Vagina (tissue), 2 donors: ENCODE data around the gene SREK1IP1. TPM values are rescaled to one million over a fixed set of nuclear protein-coding genes. Genes with fewer than 3 reads are reported as not detected.

ENCODE experiments used
- DNase-seq, 2 donors: peaks; one replicate each; pipeline ENCODE4 v3.0.0-alpha.2; 2017; ENCODE audit errors: extremely low spot score in 2 of 2
- H3K27ac ChIP-seq: fragments of 200-600 bp; sonication (generic); one replicate; pipeline ENCODE4 v1.5.1; 2019
- H3K27me3 ChIP-seq: fragments of 200-600 bp; sonication (generic); one replicate; pipeline ENCODE4 v1.5.1; 2019
- H3K36me3 ChIP-seq, 2 donors: fragments of 200-600 bp; sonication (generic); one replicate each; pipeline ENCODE4 v1.5.1; 2017 to 2019
- H3K4me1 ChIP-seq: fragments of 200-600 bp; sonication (generic); one replicate; pipeline ENCODE4 v1.5.1; 2019
- H3K4me3 ChIP-seq, 2 donors: fragments of 200-600 bp; sonication (generic); 1 replicate in 1 of 2; 2 replicates in 1 of 2; pipeline ENCODE4 v1.5.1; 2016 to 2019
- H3K9me3 ChIP-seq: fragments of 200-600 bp; sonication (generic); one replicate; pipeline ENCODE4 v1.5.1; 2019
- CTCF ChIP-seq, 3 experiments: fragments of 450-650 bp in 2 of 3; fragments of 200-600 bp in 1 of 3; sonication (generic) in 1 of 3; IDR thresholded peaks; one replicate each; pipeline ENCODE4 v1.5.1; 2017 to 2019; ENCODE audit warnings: antibody characterized with exemption in 3 of 3, mild to moderate bottlenecking in 2 of 3, moderate library complexity in 2 of 3
- POLR2A ChIP-seq, 2 donors: fragments of 450-650 bp; IDR thresholded peaks; one replicate each; pipeline ENCODE4 v1.6.1; 2017; ENCODE audit warnings: antibody characterized with exemption in 2 of 2, mild to moderate bottlenecking in 2 of 2, moderate library complexity in 2 of 2
- POLR2AphosphoS5 ChIP-seq, 2 donors: sonication (generic); formaldehyde crosslinking; IDR thresholded peaks; one replicate each; pipeline ENCODE4 v1.9.0; 2017; ENCODE audit warnings: antibody characterized with exemption in 2 of 2, mild to moderate bottlenecking in 2 of 2, low read depth in 1 of 2; ENCODE audit not compliant: insufficient read depth in 1 of 2
- intact Hi-C: fragments of 100-400 bp; cut with DNase I; formaldehyde crosslinking; loops from one replicate; pipeline ENCODE4 v1.15.1; 2023
- total RNA-seq: library from RNA; depleted of rRNA; stranded (reverse); fragments of >200 nt; gene quantifications from one replicate; pipeline ENCODE4 v1.2.3, GENCODE V29; 2016

Gene SREK1IP1
- total RNA-seq, 1 donor from 2014 or later: 6.6 TPM

DNA sequence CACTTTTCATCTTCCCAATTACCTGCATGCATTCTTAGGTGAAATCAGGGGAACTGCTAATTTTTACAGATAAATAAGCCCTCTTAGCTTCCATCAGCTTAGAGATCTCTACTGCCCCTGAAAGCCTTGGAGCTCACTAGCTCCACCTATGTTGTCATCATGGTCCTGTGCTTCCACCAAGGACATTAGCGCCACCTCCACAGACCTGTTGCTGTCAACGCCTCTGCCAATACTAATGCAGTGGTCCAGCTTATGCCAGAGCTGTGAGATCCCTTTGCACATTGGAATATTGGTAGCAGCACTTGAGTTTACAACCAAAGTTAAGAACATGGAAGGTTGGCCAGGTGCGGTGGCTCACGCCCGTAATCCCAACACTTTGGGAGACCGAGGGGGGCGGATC, 85.9 kb downstream of the SREK1IP1 start:
- TF ChIP-seq CTCF (IDR thresholded peaks at IDR 0.05) (no peak), POLR2AphosphoS5 (IDR thresholded peaks at IDR 0.05; ENCODE audit: insufficient read depth in 1 of 2, low read depth in 1 of 2) (no peak), POLR2A (IDR thresholded peaks at IDR 0.05) (no peak)

GRCh38 chr5:64680289-64680688, 88.2 kb downstream of the SREK1IP1 start:
- no peaks in the 10 kb centered on the region for H3K27me3 ChIP-seq
- no peak overlapping the region for H3K27ac ChIP-seq
- TF ChIP-seq POLR2AphosphoS5 (IDR thresholded peaks at IDR 0.05; ENCODE audit: insufficient read depth in 1 of 2, low read depth in 1 of 2) (no peak), POLR2A (IDR thresholded peaks at IDR 0.05) (no peak), CTCF (IDR thresholded peaks at IDR 0.05) (no peak)
- H3K4me3 ChIP-seq: no peak overlapping the region
- H3K9me3 ChIP-seq: no peaks in the 10 kb centered on the region
- intact Hi-C loops: no loop called here
- no peak for DNase-seq
- no peaks in the 10 kb centered on the region for H3K36me3 ChIP-seq
- no peaks in the 10 kb centered on the region for H3K4me1 ChIP-seq

More for the DNA sequence above, 85.9 kb downstream of the SREK1IP1 start:
- no peaks in the 10 kb centered on the region for H3K4me1 ChIP-seq
- no peaks in the 10 kb centered on the region for H3K27me3 ChIP-seq
- no peaks in the 10 kb centered on the region for H3K9me3 ChIP-seq
- H3K27ac ChIP-seq: no peak overlapping the region
- no peak for DNase-seq
- intact Hi-C loops: no loop called here
- no peaks in the 10 kb centered on the region for H3K36me3 ChIP-seq
- H3K4me3 ChIP-seq: no peak overlapping the region

DNA sequence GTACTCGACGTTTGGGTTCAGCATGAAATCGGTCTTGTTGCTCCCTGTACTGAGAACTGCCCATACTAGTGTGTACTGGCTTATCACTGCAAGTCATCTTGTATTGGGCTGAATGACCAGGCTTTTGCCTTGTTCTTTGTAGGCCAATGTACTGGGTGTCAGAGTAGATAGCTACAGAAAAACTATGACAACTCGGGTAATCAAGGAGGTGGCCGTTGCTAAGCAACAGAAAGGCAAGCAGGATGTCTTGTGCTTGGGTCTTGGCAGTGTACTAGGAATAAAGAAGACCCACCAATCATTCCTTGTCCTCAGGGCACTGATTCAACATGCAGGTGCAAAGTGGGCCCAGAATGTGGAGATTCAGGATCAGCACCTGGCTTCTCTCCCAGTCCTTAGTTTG, 90.1 kb downstream of the SREK1IP1 start:
- no peak overlapping the region for H3K4me3 ChIP-seq
- no peaks in the 10 kb centered on the region for H3K9me3 ChIP-seq
- no peaks in the 10 kb centered on the region for H3K4me1 ChIP-seq
- TF ChIP-seq CTCF (IDR thresholded peaks at IDR 0.05): no peak
- TF ChIP-seq POLR2A (IDR thresholded peaks at IDR 0.05): no peak
- TF ChIP-seq POLR2AphosphoS5 (IDR thresholded peaks at IDR 0.05; ENCODE audit: insufficient read depth in 1 of 2, low read depth in 1 of 2): no peak
- H3K36me3 ChIP-seq: no peaks in the 10 kb centered on the region
- intact Hi-C loops: no loop called here
- H3K27ac ChIP-seq: no peak overlapping the region
- H3K27me3 ChIP-seq: no peaks in the 10 kb centered on the region
- DNase-seq: no peak

GRCh38 chr5:64671678-64672077, 96.8 kb downstream of the SREK1IP1 start:
- H3K9me3 ChIP-seq: no peaks in the 10 kb centered on the region
- intact Hi-C loops: no loop called here
- DNase-seq: no peak
- no peak overlapping the region for H3K4me3 ChIP-seq
- H3K27me3 ChIP-seq: no peaks in the 10 kb centered on the region
- no peak for TF ChIP-seq CTCF (IDR thresholded peaks at IDR 0.05)
- TF ChIP-seq POLR2A (IDR thresholded peaks at IDR 0.05): no peak
- TF ChIP-seq POLR2AphosphoS5 (IDR thresholded peaks at IDR 0.05; ENCODE audit: insufficient read depth in 1 of 2, low read depth in 1 of 2): no peak
- H3K4me1 ChIP-seq: no peaks in the 10 kb centered on the region
- no peaks in the 10 kb centered on the region for H3K36me3 ChIP-seq
- no peak overlapping the region for H3K27ac ChIP-seq

- Histone ChIP-seq H3K4me3 (no peak overlapping the region), H3K4me1 (no peaks in the 10 kb centered on the region), H3K9me3 (no peaks in the 10 kb centered on the region), H3K36me3 (no peaks in the 10 kb centered on the region), H3K27ac (no peak overlapping the region), H3K27me3 (no peaks in the 10 kb centered on the region)
- DNase-seq: no peak
- intact Hi-C loops: no loop called here
- no peak for TF ChIP-seq CTCF (IDR thresholded peaks at IDR 0.05)
- no peak for TF ChIP-seq POLR2AphosphoS5 (IDR thresholded peaks at IDR 0.05; ENCODE audit: insufficient read depth in 1 of 2, low read depth in 1 of 2)
- TF ChIP-seq POLR2A (IDR thresholded peaks at IDR 0.05): no peak
Measured at GRCh38 chr5:64670277-64670676, 98.2 kb downstream of the SREK1IP1 start.

Other genes starting within 250 kb of the SREK1IP1 start
- not detected for gene SHISAL2B, start 78.2 kb downstream of the SREK1IP1 start, total RNA-seq
- 19.2 TPM for gene CWC27, start 239 bp upstream of the SREK1IP1 start, total RNA-seq